ENCODE measurements around the gene GNAO1.

- TF ChIP-seq EZH2 (IDR thresholded peaks at IDR 0.05; ENCODE audit: insufficient read depth, poor library complexity, severe bottlenecking), result no peak
- TF ChIP-seq EZH2phosphoT487 (IDR thresholded peaks at IDR 0.05; ENCODE audit: insufficient read depth, low read depth), result no peak
Measured at GRCh38 chr16:56328276-56329022, 137.2 kb downstream of the GNAO1 start.
